Endothelial cell of umbilical vein (primary cell): ENCODE data around the gene GRAMD4.

ENCODE experiments used
- EZH2 ChIP-seq: IDR thresholded peaks from 2 replicates; pipeline ENCODE4 v1.6.1; 2012; ENCODE audit warnings: borderline replicate concordance, low read depth, mild to moderate bottlenecking, moderate library complexity, low read length, inconsistent platforms; ENCODE audit not compliant: severe bottlenecking
- JUN ChIP-seq: IDR thresholded peaks from 2 replicates; pipeline ENCODE4 v1.6.1; 2011; ENCODE audit warnings: borderline replicate concordance, low read depth; ENCODE audit not compliant: insufficient read length, insufficient read depth
- MAX ChIP-seq: IDR thresholded peaks from 2 replicates; pipeline ENCODE4 v1.6.1; 2011; ENCODE audit not compliant: insufficient read depth, insufficient read length
- POLR2A ChIP-seq: IDR thresholded peaks from 2 replicates; pipeline ENCODE4 v1.6.1; 2012; ENCODE audit warnings: low read depth, mild to moderate bottlenecking, control low read depth, low read length
- POLR2AphosphoS5 ChIP-seq: IDR thresholded peaks from 2 replicates; pipeline ENCODE4 v1.6.1; 2012; ENCODE audit warnings: low read depth, mild to moderate bottlenecking, control low read depth, low read length, moderate library complexity; ENCODE audit not compliant: insufficient read depth
- TF ChIP-seq, protein P1 (sequence below), 2 donors: IDR thresholded peaks; 1 replicate in 1 of 2; 2 replicates in 1 of 2; pipeline ENCODE4 v1.5.1; 2011; ENCODE audit warnings: low read length in 2 of 2, mild to moderate bottlenecking in 2 of 2, moderate library complexity in 2 of 2, control low read depth in 1 of 2, inconsistent platforms in 1 of 2, low read depth in 1 of 2; ENCODE audit not compliant: insufficient read depth in 1 of 2; ENCODE audit errors: extremely low read depth in 1 of 2

- TF ChIP-seq, protein P1, sequence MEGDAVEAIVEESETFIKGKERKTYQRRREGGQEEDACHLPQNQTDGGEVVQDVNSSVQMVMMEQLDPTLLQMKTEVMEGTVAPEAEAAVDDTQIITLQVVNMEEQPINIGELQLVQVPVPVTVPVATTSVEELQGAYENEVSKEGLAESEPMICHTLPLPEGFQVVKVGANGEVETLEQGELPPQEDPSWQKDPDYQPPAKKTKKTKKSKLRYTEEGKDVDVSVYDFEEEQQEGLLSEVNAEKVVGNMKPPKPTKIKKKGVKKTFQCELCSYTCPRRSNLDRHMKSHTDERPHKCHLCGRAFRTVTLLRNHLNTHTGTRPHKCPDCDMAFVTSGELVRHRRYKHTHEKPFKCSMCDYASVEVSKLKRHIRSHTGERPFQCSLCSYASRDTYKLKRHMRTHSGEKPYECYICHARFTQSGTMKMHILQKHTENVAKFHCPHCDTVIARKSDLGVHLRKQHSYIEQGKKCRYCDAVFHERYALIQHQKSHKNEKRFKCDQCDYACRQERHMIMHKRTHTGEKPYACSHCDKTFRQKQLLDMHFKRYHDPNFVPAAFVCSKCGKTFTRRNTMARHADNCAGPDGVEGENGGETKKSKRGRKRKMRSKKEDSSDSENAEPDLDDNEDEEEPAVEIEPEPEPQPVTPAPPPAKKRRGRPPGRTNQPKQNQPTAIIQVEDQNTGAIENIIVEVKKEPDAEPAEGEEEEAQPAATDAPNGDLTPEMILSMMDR (IDR thresholded peaks at IDR 0.05; ENCODE audit: extremely low read depth in 1 of 2, insufficient read depth in 1 of 2, low read depth in 1 of 2, low read length in 2 of 2), result no peak
- no peak for TF ChIP-seq EZH2
- TF ChIP-seq POLR2A, result no peak
- TF ChIP-seq POLR2AphosphoS5, result no peak
- no peak for TF ChIP-seq MAX
- no peak for TF ChIP-seq JUN
Observed at GRCh38 chr22:46595545-46595944, 24.6 kb upstream of the GRAMD4 start.
